K562 (cell line): ENCODE measurements around the gene AFM. TPM values are rescaled to one million over a fixed set of nuclear protein-coding genes. Genes with fewer than 3 reads are reported as not detected.

Experiments
- ATAC-seq: fragments of 200-7000 bp; cut with Tn5 transposase; 3 replicates; pipeline ENCODE4 v1.9.1; 2020; ENCODE audit warnings: moderate library complexity
- BruUV-seq: library from RNA; stranded (reverse); fragments of 400-500 nt; replicated peaks from 2 replicates; lab custom pipeline; 2021; lab: Mats Ljungman, UMichigan
- CTCF ChIA-PET: fragments of 300-600 bp; formaldehyde crosslinking; extraction: SDS; loops from one replicate; lab custom pipeline; 2021; ENCODE audit warnings: low intra/inter-chr PET ratio; lab: Yijun Ruan, JAX
- POLR2A ChIA-PET: fragments of 300-600, 350-650 bp; sonication (Branson Sonifier 250); formaldehyde crosslinking; extraction: SDS; loops from one replicate; lab custom pipeline; 2021; ENCODE audit warnings: antibody characterized with exemption, inconsistent platforms; lab: Yijun Ruan, JAX
- DNase-seq, 4 experiments: peaks; one replicate each; pipeline versions ENCODE4 v3.0.0 to v3.0.0-alpha.2; 2011 to 2018; ENCODE audit warnings: low spot score in 3 of 4, mixed read lengths in 3 of 4; ENCODE audit errors: extremely low read depth in 1 of 4
- FAIRE-seq: peaks from 2 replicates; lab custom pipeline; 2011; peaks lifted over from hg19 to GRCh38; lab: Jason Lieb, UNC
- H2AFZ ChIP-seq: 2 replicates; pipeline ENCODE4 v1.6.0; 2011; ENCODE audit warnings: low read depth, low read length, control low read depth, inconsistent platforms
- H3K27ac ChIP-seq: fragments of 200-600 bp; 3 replicates; pipeline ENCODE4 v1.8.0; 2011; ENCODE audit warnings: low read depth, mild to moderate bottlenecking, control low read depth, inconsistent platforms, low read length, moderate library complexity, mixed read lengths; ENCODE audit errors: extremely low read depth
- H3K27me3 ChIP-seq, 2 experiments: fragments of 300-600 bp in 1 of 2; 2 replicates in 1 of 2; 3 replicates in 1 of 2; pipeline versions ENCODE4 v1.6.0 to v1.8.0; 2011; ENCODE audit warnings: inconsistent platforms in 2 of 2, low read length in 2 of 2, mild to moderate bottlenecking in 1 of 2, mixed read lengths in 1 of 2, moderate library complexity in 1 of 2; ENCODE audit not compliant: control insufficient read depth in 2 of 2, insufficient read depth in 2 of 2
- H3K36me3 ChIP-seq: fragments of 300-600 bp; 3 replicates; pipeline ENCODE4 v1.8.0; 2011; ENCODE audit warnings: mild to moderate bottlenecking, low read length, inconsistent platforms; ENCODE audit not compliant: control insufficient read depth, insufficient read depth
- H3K4me1 ChIP-seq, 2 experiments: fragments of 200-600 bp in 1 of 2; replicated peaks in 1 of 2; 2 replicates in 1 of 2; 3 replicates in 1 of 2; pipeline versions ENCODE4 v1.5.1 to v1.8.0; 2011; ENCODE audit warnings: inconsistent platforms in 2 of 2, low read length in 2 of 2, mild to moderate bottlenecking in 1 of 2, mixed read lengths in 1 of 2, moderate library complexity in 1 of 2; ENCODE audit not compliant: control insufficient read depth in 2 of 2, insufficient read depth in 2 of 2
- H3K4me2 ChIP-seq: 2 replicates; pipeline ENCODE4 v1.6.1; 2011; ENCODE audit warnings: low read length, control low read depth, inconsistent platforms, mixed read lengths; ENCODE audit not compliant: insufficient read depth
- H3K4me3 ChIP-seq: fragments of 200-600 bp; sonication (generic), shearing (Covaris generic); 2 replicates; pipeline ENCODE4 v1.5.1; 2016; ENCODE audit warnings: control low read depth, inconsistent platforms
- H3K79me2 ChIP-seq: fragments of 200-600 bp; 3 replicates; pipeline ENCODE4 v1.8.0; 2011; ENCODE audit warnings: low read length, inconsistent platforms; ENCODE audit not compliant: control insufficient read depth, insufficient read depth
- H3K9ac ChIP-seq, 2 experiments: 2 replicates each; pipeline versions ENCODE4 v1.6.0 to v1.6.1; 2011; ENCODE audit warnings: low read depth in 2 of 2, low read length in 2 of 2, control low read depth in 1 of 2, inconsistent platforms in 1 of 2, mild to moderate bottlenecking in 1 of 2, mixed read lengths in 1 of 2; ENCODE audit not compliant: insufficient read depth in 1 of 2
- H3K9me1 ChIP-seq: one replicate; pipeline ENCODE4 v1.6.0; 2011; ENCODE audit warnings: inconsistent platforms, mild to moderate bottlenecking, low read length, moderate library complexity; ENCODE audit not compliant: control insufficient read depth, insufficient read depth
- H3K9me3 ChIP-seq: replicated peaks from 2 replicates; pipeline ENCODE4 v1.5.1; 2011; ENCODE audit warnings: low read depth, low read length, inconsistent platforms; ENCODE audit not compliant: control insufficient read depth, insufficient read depth
- H4K20me1 ChIP-seq: replicated peaks from 2 replicates; pipeline ENCODE4 v1.6.1; 2011; ENCODE audit warnings: low read length, inconsistent platforms, mixed read lengths; ENCODE audit not compliant: control insufficient read depth, insufficient read depth
- ATF6 ChIP-seq: sonication (generic); formaldehyde crosslinking; IDR thresholded peaks from 2 replicates; pipeline ENCODE4 v1.4.0; 2020; ENCODE audit warnings: mild to moderate bottlenecking, missing genetic modification reagents
- E2F6 ChIP-seq, 2 experiments: IDR thresholded peaks; 2 replicates each; pipeline ENCODE4 v1.6.1; 2011; ENCODE audit warnings: borderline replicate concordance in 1 of 2, control low read depth in 1 of 2, low read depth in 1 of 2, low read length in 1 of 2, mild to moderate bottlenecking in 1 of 2, mixed read lengths in 1 of 2, moderate library complexity in 1 of 2; ENCODE audit not compliant: insufficient read depth in 1 of 2, insufficient read length in 1 of 2, poor library complexity in 1 of 2, severe bottlenecking in 1 of 2; ENCODE audit errors: extremely low read depth in 1 of 2
- ERF ChIP-seq: fragments of 450-650 bp; formaldehyde crosslinking; IDR thresholded peaks from 2 replicates; pipeline ENCODE4 v1.4.0; 2020; ENCODE audit warnings: mild to moderate bottlenecking, mixed read lengths
- HDAC6 ChIP-seq: IDR thresholded peaks from 2 replicates; pipeline ENCODE4 v1.6.1; 2012; ENCODE audit warnings: low read depth, mild to moderate bottlenecking, control low read depth, inconsistent platforms, low read length, moderate library complexity
- KLF16 ChIP-seq: IDR thresholded peaks from 2 replicates; pipeline ENCODE4 v1.6.1; 2016; ENCODE audit warnings: antibody characterized with exemption
- MBD2 ChIP-seq: sonication (generic); IDR thresholded peaks from 2 replicates; pipeline ENCODE4 v1.6.1; 2016; ENCODE audit warnings: low read depth, borderline replicate concordance
- MED1 ChIP-seq: sonication (generic); formaldehyde crosslinking; IDR thresholded peaks from 2 replicates; pipeline ENCODE4 v1.8.1; 2023; ENCODE audit warnings: missing genetic modification reagents, borderline replicate concordance
- MIER1 ChIP-seq: fragments of 450-650 bp; IDR thresholded peaks from 2 replicates; pipeline ENCODE4 v1.6.1; 2016; ENCODE audit warnings: antibody characterized with exemption, mild to moderate bottlenecking, low read depth
- SRSF9 ChIP-seq: fragments of 200-400 bp; formaldehyde crosslinking; IDR thresholded peaks from 2 replicates; pipeline ENCODE4 v1.6.1; 2017; ENCODE audit warnings: low read depth, low read length, borderline replicate concordance
- TRIM24 ChIP-seq, 2 experiments: fragments of 450-650 bp; IDR thresholded peaks; 2 replicates each; pipeline ENCODE4 v1.6.1; 2016
- U2AF2 ChIP-seq: fragments of 200-400 bp; formaldehyde crosslinking; optimal IDR thresholded peaks from 2 replicates; pipeline ENCODE3; 2017; ENCODE audit warnings: low read depth, mild to moderate bottlenecking, low read length
- VEZF1 ChIP-seq: fragments of 200-800 bp; sonication (Bioruptor generic); IDR thresholded peaks from 2 replicates; pipeline ENCODE4 v1.6.1; 2017; ENCODE audit warnings: missing genetic modification characterization, missing compliant biosample characterization
- ZNF133 ChIP-seq: fragments of 250-450 bp; sonication (Bioruptor Pico); IDR thresholded peaks from 2 replicates; pipeline ENCODE4 v1.4.0; 2020; ENCODE audit warnings: mild to moderate bottlenecking
- ZNF143 ChIP-seq: sonication (generic); formaldehyde crosslinking; IDR thresholded peaks from 2 replicates; pipeline ENCODE4 v1.9.0; 2022; ENCODE audit warnings: mild to moderate bottlenecking, missing genetic modification reagents
- ZNF197 ChIP-seq: fragments of 200-800 bp; sonication (Bioruptor generic); IDR thresholded peaks from 2 replicates; pipeline ENCODE4 v1.6.1; 2016; ENCODE audit warnings: low read depth, missing genetic modification characterization, missing compliant biosample characterization
- ZNF23 ChIP-seq: fragments of 250-450 bp; sonication (Bioruptor Pico); IDR thresholded peaks from 2 replicates; pipeline ENCODE4 v1.4.0; 2020; ENCODE audit warnings: mild to moderate bottlenecking
- in situ Hi-C: fragments of 300-500 bp; cut with MboI; formaldehyde crosslinking; loops from 4 replicates; pipeline ENCODE4 v1.15.0; 2018; ENCODE audit warnings: inconsistent platforms, mixed read lengths
- intact Hi-C: fragments of 100-400 bp; cut with micrococcal nuclease; formaldehyde crosslinking; loops from 2 replicates; pipeline ENCODE4 v1.14.2; 2022
- polyA plus RNA-seq, 8 experiments: library from polyadenylated mRNA; depleted of rRNA in 4 of 8; stranded (reverse) in 5 of 8; unstranded in 3 of 8; fragments of >200 nt; fragmentation: Nextera tagmentation in 2 of 8; fragmentation: Illumina TruSeq in 1 of 8; extraction: Ambion mirVana in 2 of 8; extraction: Trizol in 1 of 8; gene quantifications; 2 replicates each; pipeline versions ENCODE4 v1.2.1 to v1.2.3, GENCODE V29; 2011 to 2014; ENCODE audit warnings: inconsistent platforms in 1 of 8, missing spikeins in 1 of 8
- total RNA-seq, 7 experiments: library from RNA; depleted of rRNA in 6 of 7; stranded (reverse); fragments of >200 nt in 6 of 7; fragmentation: Illumina TruSeq in 2 of 7; extraction: Trizol in 2 of 7; gene quantifications; 2 replicates each; pipeline versions ENCODE4 v1.2.1 to v1.2.3, GENCODE V29; 2011 to 2021; ENCODE audit warnings: low replicate concordance in 1 of 7

AFM gene
- total and polyA plus RNA-seq, 9 of the 15 experiments (the other 6 are each of a cell fraction or from before 2014, with no cell fraction given): 0.07 to 0.15 (median 0.12) TPM; not detected in 5

DNA sequence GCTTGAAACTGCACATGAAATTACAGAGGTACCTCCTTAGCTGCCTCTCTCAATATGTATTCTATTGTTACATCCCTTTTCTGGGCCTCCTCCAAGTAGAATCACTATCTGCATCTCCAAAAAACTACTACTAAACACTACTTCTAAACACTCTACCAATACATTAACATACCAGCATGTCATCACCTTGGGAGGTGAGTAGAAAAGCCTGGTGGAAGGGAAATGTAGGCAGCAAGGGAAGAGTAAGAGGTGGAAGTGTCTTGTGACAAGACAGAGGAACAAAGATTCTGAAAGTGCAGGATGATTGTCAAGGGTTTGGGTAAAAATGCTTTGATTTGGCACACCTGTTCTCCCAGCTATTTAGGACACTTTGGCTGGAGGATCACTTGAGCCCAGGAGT is 3.5 kb downstream of the AFM start (continued):
- TF ChIP-seq VEZF1 (CRISPR knock-in tag) (no peak), U2AF2 (no peak)

DNA sequence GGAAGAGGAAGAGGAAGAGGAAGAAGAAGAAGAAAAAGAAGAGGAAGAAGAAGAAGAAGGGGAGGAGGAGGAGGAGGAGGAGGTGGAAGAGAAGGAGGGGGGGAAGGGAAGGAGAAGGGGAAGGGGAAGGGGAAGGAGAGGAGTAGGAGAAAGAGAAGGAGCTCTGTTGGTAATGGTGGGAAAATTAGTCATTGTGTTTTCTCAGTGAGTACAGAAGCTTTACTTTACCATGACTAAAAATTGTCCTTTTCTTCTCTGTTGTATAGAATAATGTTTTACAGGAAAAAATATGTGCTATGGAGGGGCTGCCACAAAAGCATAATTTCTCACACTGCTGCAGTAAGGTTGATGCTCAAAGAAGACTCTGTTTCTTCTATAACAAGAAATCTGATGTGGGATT is 4.1 kb downstream of the AFM start:
- in situ Hi-C loops: no loop called here
- Histone ChIP-seq H3K4me1 (no peaks in the 10 kb centered on the region), H2AFZ (no peak overlapping the region), H4K20me1 (no peaks in the 10 kb centered on the region; the same call in 1 of the 2 replicates), H3K27me3 (no peaks in the 10 kb centered on the region), H3K79me2 (no peaks in the 10 kb centered on the region), H3K27ac (no peak overlapping the region), H3K4me2 (no peak overlapping the region), H3K4me3 (no peak overlapping the region), H3K9me3 (no peaks in the 10 kb centered on the region), H3K36me3 (no peaks in the 10 kb centered on the region), H3K9ac (no peak overlapping the region), H3K9me1 (no peaks in the 10 kb centered on the region)
- CTCF ChIA-PET: no interaction called here
- no peak for DNase-seq
- no TSS peak for BruUV-seq
- POLR2A ChIA-PET: no interaction called here
- no peak for FAIRE-seq
- ATAC-seq: no peak
- intact Hi-C loops: no loop called here
- TF ChIP-seq MED1 (CRISPR knock-in tag) (no peak), E2F6 (IDR thresholded peaks at IDR 0.05; ENCODE audit: borderline replicate concordance in 1 of 2, extremely low read depth in 1 of 2, insufficient read depth in 1 of 2, insufficient read length in 1 of 2, low read depth in 1 of 2, low read length in 1 of 2, poor library complexity in 1 of 2, severe bottlenecking in 1 of 2) (no peak), SRSF9 (no peak), KLF16 (no peak), ZNF197 (CRISPR knock-in tag) (no peak), MIER1 (no peak), ERF (no peak), TRIM24 (IDR thresholded peaks at IDR 0.05) (no peak), ATF6 (CRISPR knock-in tag) (no peak), ZNF133 (CRISPR knock-in tag) (no peak), ZNF143 (no peak), HDAC6 (no peak), ZNF23 (no peak), MBD2 (no peak)
